Stimulated activated CD4-positive, alpha-beta T cell treated with anti-CD3 and anti-CD28 coated beads, Interleukin-2, amount 100 ng/mL, for 24 hours (primary cell): ENCODE measurements around the gene TGFB3.
"Not testable (repeated sequence)": the region's sequence is repeated elsewhere in the genome, so short reads cannot be mapped to it uniquely, and the experiment has no call there.

Source experiments
- DNase-seq, 2 donors: peaks; one replicate each; pipeline ENCODE4 v3.0.0-alpha.2; 2020

The TGFB3 gene

GRCh38 chr14:75944607-75945241, 37.1 kb downstream of the TGFB3 start:
- DNase-seq: no peak

- DNase-seq: no peak
Observed at GRCh38 chr14:75941030-75941429, 40.8 kb downstream of the TGFB3 start.

- no peak for DNase-seq
Observed at GRCh38 chr14:75939200-75939599, 42.6 kb downstream of the TGFB3 start.

- DNase-seq: no peak
Observed at GRCh38 chr14:75934998-75935628, 46.7 kb downstream of the TGFB3 start.

GRCh38 chr14:75933712-75934296, 48.0 kb downstream of the TGFB3 start:
- DNase-seq: no peak

- DNase-seq: no peak
Observed at GRCh38 chr14:75928690-75929181, 53.1 kb downstream of the TGFB3 start.

GRCh38 chr14:75927564-75928087, 54.2 kb downstream of the TGFB3 start:
- no peak for DNase-seq

- no peak for DNase-seq
Observed at GRCh38 chr14:75926431-75927115, 55.2 kb downstream of the TGFB3 start.

- DNase-seq: not testable (repeated sequence)
Observed at GRCh38 chr14:75925141-75925840, 56.5 kb downstream of the TGFB3 start.

- DNase-seq: not testable (repeated sequence)
Observed at GRCh38 chr14:75920421-75920820, 61.4 kb downstream of the TGFB3 start.

- no peak for DNase-seq
Observed at GRCh38 chr14:75917946-75918335, 63.9 kb downstream of the TGFB3 start.

- no peak for DNase-seq
Observed at GRCh38 chr14:75917322-75917945, 64.4 kb downstream of the TGFB3 start.

GRCh38 chr14:75915045-75915444, 66.8 kb downstream of the TGFB3 start:
- no peak for DNase-seq

GRCh38 chr14:75913183-75913582, 68.6 kb downstream of the TGFB3 start:
- DNase-seq: no peak

- no peak for DNase-seq
Observed at GRCh38 chr14:75911883-75912282, 69.9 kb downstream of the TGFB3 start.

- DNase-seq: no peak
Observed at GRCh38 chr14:75910048-75910447, 71.7 kb downstream of the TGFB3 start.

GRCh38 chr14:75909630-75910029, 72.2 kb downstream of the TGFB3 start:
- no peak for DNase-seq
